PC-3 (cell line): Measurements from ENCODE around the gene KREMEN2.

Experiments used
- CTCF ChIP-seq: fragments of 300-600 bp; sonication (generic); conservative IDR thresholded peaks from 2 replicates; pipeline ENCODE4 v1.5.1; 2017; ENCODE audit warnings: antibody characterized with exemption, low read depth, mild to moderate bottlenecking, low read length
- EZH2 ChIP-seq: fragments of 300-600 bp; sonication (generic); IDR thresholded peaks from one replicate; pipeline ENCODE4 v1.6.1; 2017; ENCODE audit warnings: antibody characterized with exemption, mild to moderate bottlenecking, low read length; ENCODE audit not compliant: unreplicated experiment

- TF ChIP-seq CTCF (no peak), EZH2 (no peak)
These were observed 28.5 kb downstream of the KREMEN2 start for GRCh38 chr16:2992383-2993081.
